SIG-M5 (cell line): Measurements from ENCODE around the gene SAV1.
"Not testable (repeated sequence)": the region's sequence is repeated elsewhere in the genome, so short reads cannot be mapped to it uniquely, and the experiment has no call there.

Experiments
- DNase-seq: peaks from one replicate; lab custom pipeline; 2025; lab: John Stamatoyannopoulos, UW

SAV1 gene

GRCh38 chr14:50665300-50665699 is 2.8 kb downstream of the SAV1 start:
- not testable (repeated sequence) for DNase-seq

- DNase-seq: not testable (repeated sequence)
Measured at GRCh38 chr14:50664579-50664978, 3.5 kb downstream of the SAV1 start.

GRCh38 chr14:50659327-50659974 is 8.7 kb downstream of the SAV1 start:
- DNase-seq: no peak

GRCh38 chr14:50658203-50658602 is 9.9 kb downstream of the SAV1 start:
- DNase-seq: no peak

GRCh38 chr14:50657753-50658152 is 10.4 kb downstream of the SAV1 start:
- no peak for DNase-seq

GRCh38 chr14:50656776-50657175 is 11.3 kb downstream of the SAV1 start:
- DNase-seq: no peak

- DNase-seq: no peak
Measured at GRCh38 chr14:50649691-50650090, 18.4 kb downstream of the SAV1 start.

GRCh38 chr14:50647753-50648152 is 20.4 kb downstream of the SAV1 start:
- no peak for DNase-seq

GRCh38 chr14:50647282-50647681 is 20.8 kb downstream of the SAV1 start:
- no peak for DNase-seq

- DNase-seq: no peak
Measured at GRCh38 chr14:50635141-50635540, 33.0 kb downstream of the SAV1 start.

GRCh38 chr14:50633954-50634353 is 34.2 kb downstream of the SAV1 start:
- no peak for DNase-seq

GRCh38 chr14:50631408-50631821 is 36.7 kb downstream of the SAV1 start:
- DNase-seq: no peak

- not testable (repeated sequence) for DNase-seq
Measured at GRCh38 chr14:50624947-50625346, 43.2 kb downstream of the SAV1 start.

GRCh38 chr14:50624447-50624846 is 43.7 kb downstream of the SAV1 start:
- DNase-seq: no peak

- no peak for DNase-seq
Measured at GRCh38 chr14:50622978-50623377, 45.1 kb downstream of the SAV1 start.

GRCh38 chr14:50620341-50620740 is 47.8 kb downstream of the SAV1 start:
- no peak for DNase-seq

- DNase-seq: no peak
Measured at GRCh38 chr14:50619569-50620141, 48.5 kb downstream of the SAV1 start.

- DNase-seq: no peak
Measured at GRCh38 chr14:50616275-50616674, 51.8 kb downstream of the SAV1 start.

- no peak for DNase-seq
Measured at GRCh38 chr14:50615552-50615951, 52.6 kb downstream of the SAV1 start.

- no peak for DNase-seq
Measured at GRCh38 chr14:50615056-50615455, 53.0 kb downstream of the SAV1 start.

GRCh38 chr14:50612806-50613205 is 55.3 kb downstream of the SAV1 start:
- DNase-seq: no peak

GRCh38 chr14:50610465-50610864 is 57.6 kb downstream of the SAV1 start:
- DNase-seq: no peak

- DNase-seq: no peak
Measured at GRCh38 chr14:50608302-50608851, 59.7 kb downstream of the SAV1 start.

GRCh38 chr14:50607761-50608160 is 60.3 kb downstream of the SAV1 start:
- no peak for DNase-seq
